Measurements from ENCODE around the gene SLC39A11.

DNA sequence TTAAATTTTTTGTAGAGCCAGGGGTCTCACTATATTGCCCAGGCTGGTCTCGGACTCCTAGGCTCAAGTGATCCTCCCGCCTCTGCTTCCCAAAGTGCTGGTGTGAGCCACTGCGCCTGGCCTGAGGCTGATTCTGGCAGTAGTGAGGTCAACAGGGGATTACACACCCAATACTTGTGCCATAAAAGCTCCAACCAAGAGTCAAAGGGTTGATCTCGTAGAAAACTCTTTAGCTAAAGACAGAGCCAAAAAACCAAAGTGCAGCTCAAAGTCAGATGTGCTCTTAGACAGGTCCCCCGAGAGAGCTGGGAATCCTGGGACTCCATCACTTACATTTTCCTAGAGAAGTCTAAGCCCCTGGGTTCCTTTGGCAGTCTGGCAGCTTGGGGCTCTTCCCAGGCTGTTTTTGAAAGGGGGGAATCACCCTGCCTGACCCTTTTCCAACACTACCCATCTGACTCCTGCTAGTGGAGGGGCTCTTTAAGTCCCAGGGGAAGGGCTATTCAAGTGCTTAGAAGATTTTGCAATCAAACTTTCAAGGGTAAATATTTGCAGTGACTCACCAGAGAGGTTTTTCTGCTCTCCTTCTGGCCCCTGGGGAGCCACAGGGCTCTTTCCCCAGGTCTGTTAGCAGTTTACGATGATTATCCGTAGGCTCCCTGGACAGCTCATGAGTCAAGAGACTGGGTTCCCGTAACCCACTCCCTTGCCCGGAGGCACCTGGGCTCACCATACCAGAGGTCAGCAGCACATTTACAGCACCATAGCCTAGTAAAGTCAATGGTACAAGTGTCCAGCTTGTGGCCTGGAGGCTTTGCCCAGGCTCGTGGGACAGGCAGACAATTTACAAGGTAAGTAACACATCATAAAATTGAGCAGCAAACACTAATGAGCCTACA is 408.7 kb downstream of the SLC39A11 start:
- TF ChIP-seq CTCF (conservative IDR thresholded peaks at IDR 0.05; ENCODE audit: low read length) (no peak), EZH2phosphoT487 (IDR thresholded peaks at IDR 0.05; ENCODE audit: borderline replicate concordance, low read depth, low read length) (no peak)

Data from OCI-LY7 (cell line).